ENCODE measurements around the gene SETD3. TPM values are rescaled to one million over a fixed set of nuclear protein-coding genes. Genes with fewer than 3 reads are reported as not detected.

The SETD3 gene
- total RNA-seq, 1 donor from 2014 or later = 25.1 TPM

GRCh38 chr14:99401211-99401610 lies 79.4 kb downstream of the SETD3 start:
- ATAC-seq (no peak), DNase-seq (ENCODE audit: low spot score) (no peak)

- no peak for DNase-seq (ENCODE audit: low spot score)
- no peak for ATAC-seq
These were observed 83.0 kb downstream of the SETD3 start for GRCh38 chr14:99397698-99398097.

GRCh38 chr14:99395909-99396530 lies 84.6 kb downstream of the SETD3 start:
- DNase-seq (ENCODE audit: low spot score) (no peak), ATAC-seq (peak; percentile 24)

- no peak for ATAC-seq
These were observed 86.0 kb downstream of the SETD3 start for GRCh38 chr14:99394602-99395156.

GRCh38 chr14:99393059-99393655 lies 87.5 kb downstream of the SETD3 start:
- peak; percentile 76 for ATAC-seq
- DNase-seq (ENCODE audit: low spot score) = no peak

More at GRCh38 chr14:99394602-99395156, 86.0 kb downstream of the SETD3 start:
- DNase-seq (ENCODE audit: low spot score) = no peak

DNA sequence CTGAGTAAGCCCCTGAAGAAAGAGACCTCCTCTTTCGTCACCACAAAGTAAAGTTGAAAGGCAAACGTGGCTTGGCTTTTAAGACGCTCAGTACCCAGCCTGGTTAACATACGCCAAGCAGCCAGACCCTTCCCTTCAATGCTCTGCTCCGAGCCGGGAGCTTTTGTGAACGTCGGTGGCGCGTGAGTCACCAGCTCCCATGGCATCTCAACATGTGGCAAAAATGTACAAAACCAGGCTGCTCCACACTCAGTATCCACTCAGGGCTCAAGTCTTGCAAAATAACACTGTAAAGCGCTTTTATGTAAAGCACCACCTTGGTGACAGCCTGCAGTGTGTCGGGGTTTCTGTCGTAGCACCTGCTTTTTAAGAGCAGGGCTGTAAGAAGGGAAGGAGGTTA lies 89.0 kb downstream of the SETD3 start:
- ATAC-seq (no peak), DNase-seq (ENCODE audit: low spot score) (no peak)

DNA sequence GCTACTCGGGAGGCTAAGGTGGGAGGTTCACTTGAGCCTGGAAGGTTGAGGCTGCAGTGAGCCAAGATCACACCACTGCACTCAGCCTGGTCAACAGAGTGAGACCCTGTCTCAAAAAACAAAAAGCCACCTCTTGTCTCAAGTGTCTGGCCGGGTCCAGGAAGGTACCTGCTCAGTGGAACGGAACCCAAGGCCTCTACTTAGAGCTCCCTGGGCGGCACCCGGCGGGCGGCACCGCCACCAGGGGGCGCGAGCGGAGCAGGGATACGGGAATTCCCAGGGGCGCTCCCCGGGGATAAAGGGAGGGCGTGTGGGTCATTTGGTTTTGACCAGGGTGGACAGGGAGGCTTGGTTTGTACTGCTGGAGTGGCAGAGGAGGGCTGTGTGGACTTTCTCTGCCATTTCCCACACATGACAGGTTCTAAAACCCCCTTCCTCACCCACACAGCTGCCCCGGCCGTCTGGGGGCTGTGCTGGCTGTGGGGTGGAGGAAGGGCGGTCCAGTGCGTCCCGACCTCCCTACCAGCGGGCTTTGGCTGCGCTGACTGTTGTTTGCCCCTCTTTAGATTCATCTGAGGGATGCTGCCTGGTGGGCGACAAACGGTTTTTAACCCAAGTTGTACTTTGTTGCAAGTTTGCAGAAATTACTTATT lies 91.4 kb downstream of the SETD3 start:
- ATAC-seq (peak; percentile 64), DNase-seq (ENCODE audit: low spot score) (peak; percentile 58)

GRCh38 chr14:99388286-99388685 lies 92.4 kb downstream of the SETD3 start:
- no peak for DNase-seq (ENCODE audit: low spot score)
- ATAC-seq = no peak

GRCh38 chr14:99387880-99388279 lies 92.8 kb downstream of the SETD3 start:
- ATAC-seq = no peak

GRCh38 chr14:99384450-99385417 lies 95.9 kb downstream of the SETD3 start:
- DNase-seq (ENCODE audit: low spot score) (peak; percentile 74), ATAC-seq (peak; percentile 83)

More at GRCh38 chr14:99387880-99388279, 92.8 kb downstream of the SETD3 start:
- no peak for DNase-seq (ENCODE audit: low spot score)

- no peak for ATAC-seq
- peak; percentile 35 for DNase-seq (ENCODE audit: low spot score)
These were observed 96.9 kb downstream of the SETD3 start for GRCh38 chr14:99383472-99384449.

DNA sequence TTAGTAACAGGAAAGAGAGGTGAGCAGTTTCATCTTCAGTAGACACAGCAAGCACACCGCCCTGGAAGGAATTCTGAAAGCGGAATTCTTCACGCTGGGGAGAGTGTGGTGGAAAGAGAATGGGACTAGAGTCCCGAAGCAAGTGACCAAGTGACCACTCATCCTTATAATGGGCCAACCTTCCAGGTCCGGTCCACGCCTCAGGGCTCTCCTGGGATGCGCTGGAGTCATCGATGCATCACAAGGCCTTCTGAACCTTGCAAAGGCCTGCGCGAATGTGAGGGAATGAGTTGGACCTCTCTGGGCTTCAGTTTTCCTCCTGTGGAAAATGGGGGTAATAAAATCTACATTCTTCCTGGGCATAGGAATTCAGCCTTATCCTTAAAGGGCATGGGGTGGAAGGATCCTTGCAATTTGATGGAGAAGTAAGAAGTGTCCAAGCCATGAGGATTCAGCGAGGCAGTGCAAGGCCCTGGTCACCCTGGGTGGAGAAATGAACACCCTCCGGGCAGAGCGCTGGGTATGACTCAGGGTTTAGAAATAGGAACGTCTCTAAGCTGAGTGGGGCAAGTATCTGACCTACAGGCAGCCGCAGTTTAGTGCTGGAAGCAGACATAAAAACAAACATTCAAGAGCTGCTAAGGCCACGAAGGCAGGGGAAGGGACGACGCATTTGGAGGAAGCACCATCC lies 97.7 kb downstream of the SETD3 start:
- no peak for ATAC-seq

GRCh38 chr14:99382071-99382470 lies 98.6 kb downstream of the SETD3 start:
- no peak for ATAC-seq
- peak; percentile 37 for DNase-seq (ENCODE audit: low spot score)

More for the DNA sequence above, 97.7 kb downstream of the SETD3 start:
- DNase-seq (ENCODE audit: low spot score) = peak; percentile 4

DNA sequence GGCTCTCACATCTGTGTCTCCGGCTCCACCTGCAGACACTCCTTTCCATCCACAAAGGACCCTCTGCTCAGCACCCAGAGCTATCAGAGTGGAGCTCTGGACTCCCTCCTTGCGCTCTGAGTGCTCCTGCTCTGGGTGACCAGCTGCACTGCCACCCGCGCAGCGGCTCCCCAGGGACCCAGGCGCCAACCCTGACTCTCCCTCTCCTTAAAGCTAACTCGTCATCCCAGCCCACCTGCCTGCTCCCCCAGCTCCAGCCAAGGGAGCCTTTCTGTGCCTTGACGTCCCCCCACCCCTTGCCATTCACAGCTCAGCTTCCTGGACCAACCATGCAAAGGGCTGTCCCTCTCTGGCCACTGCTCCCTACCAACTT lies 99.0 kb downstream of the SETD3 start:
- DNase-seq (ENCODE audit: low spot score) (no peak), ATAC-seq (no peak)

DNA sequence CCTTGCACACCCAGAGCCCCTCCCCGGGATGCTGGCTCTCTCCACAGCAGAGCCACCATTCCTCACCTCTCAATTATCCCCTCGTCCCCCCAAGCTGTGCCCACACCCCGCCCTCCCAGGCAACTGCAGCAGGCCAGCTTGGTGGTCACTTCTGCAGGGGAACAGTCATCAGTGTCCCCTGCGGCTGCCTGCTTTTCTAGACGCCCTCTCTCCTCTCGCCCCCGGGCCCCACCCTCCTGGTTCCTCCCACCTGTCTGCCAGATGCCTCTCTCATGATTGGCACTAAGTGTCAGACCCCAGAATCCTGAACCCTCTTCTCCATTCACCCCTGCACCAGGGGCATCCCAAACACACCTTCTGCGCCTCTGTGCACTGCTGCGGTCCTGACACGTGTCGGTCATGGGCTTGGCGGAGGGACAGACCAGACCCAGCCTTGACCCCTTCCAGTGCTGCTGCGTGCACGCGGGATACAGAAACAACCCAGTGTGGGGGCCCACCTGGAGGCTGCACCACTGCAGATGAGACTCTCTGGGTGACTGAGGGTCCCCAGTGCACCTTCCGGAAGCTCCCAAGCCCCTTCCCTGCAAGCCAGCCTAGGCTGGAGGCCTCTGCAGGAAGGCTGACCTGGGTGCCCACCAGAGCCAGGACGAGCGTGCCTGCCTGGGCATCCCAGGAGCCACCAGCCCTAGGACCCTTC lies 99.5 kb downstream of the SETD3 start:
- ATAC-seq (no peak), DNase-seq (ENCODE audit: low spot score) (no peak)

GRCh38 chr14:99380402-99380801 lies 100.3 kb downstream of the SETD3 start:
- ATAC-seq = no peak
- DNase-seq (ENCODE audit: low spot score) = no peak

GRCh38 chr14:99378782-99379214 lies 101.9 kb downstream of the SETD3 start:
- DNase-seq (ENCODE audit: low spot score) (no peak), ATAC-seq (no peak)

DNA sequence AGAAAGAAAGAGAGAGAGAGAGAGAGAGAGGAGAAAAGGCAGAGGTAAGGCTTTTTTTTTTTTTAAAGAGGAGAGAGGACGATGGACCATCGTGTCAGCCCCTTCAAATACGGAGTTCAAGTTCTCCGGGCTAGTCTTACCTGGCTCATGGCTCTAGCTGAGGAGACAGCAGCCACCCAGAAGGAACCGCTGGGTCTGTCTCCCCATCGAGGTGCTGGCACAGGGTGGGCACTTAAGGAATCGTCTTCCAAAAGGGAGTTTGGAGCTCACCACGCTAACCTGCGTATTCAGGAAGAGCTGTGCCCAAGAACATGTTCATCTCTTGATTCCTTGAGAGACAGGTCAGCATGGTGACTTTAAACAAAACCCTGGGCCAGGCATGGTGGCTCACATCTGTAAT lies 102.7 kb downstream of the SETD3 start:
- DNase-seq (ENCODE audit: low spot score) (no peak), ATAC-seq (no peak)

All from left lobe of liver (tissue), 2 donors.